Stimulated activated CD8-positive, alpha-beta memory T cell treated with anti-CD3 and anti-CD28 coated beads, Interleukin-7, amount 100 ng/mL, for 24 hours (primary cell): ENCODE measurements around the gene CRTAC1.
A peak's percentile ranks its signal among the peaks of the same experiment; 100 is the strongest.

Experiments used
- DNase-seq: peaks from one replicate; pipeline ENCODE4 v3.0.0-alpha.2; 2020; ENCODE audit warnings: low read depth

The CRTAC1 gene

DNA sequence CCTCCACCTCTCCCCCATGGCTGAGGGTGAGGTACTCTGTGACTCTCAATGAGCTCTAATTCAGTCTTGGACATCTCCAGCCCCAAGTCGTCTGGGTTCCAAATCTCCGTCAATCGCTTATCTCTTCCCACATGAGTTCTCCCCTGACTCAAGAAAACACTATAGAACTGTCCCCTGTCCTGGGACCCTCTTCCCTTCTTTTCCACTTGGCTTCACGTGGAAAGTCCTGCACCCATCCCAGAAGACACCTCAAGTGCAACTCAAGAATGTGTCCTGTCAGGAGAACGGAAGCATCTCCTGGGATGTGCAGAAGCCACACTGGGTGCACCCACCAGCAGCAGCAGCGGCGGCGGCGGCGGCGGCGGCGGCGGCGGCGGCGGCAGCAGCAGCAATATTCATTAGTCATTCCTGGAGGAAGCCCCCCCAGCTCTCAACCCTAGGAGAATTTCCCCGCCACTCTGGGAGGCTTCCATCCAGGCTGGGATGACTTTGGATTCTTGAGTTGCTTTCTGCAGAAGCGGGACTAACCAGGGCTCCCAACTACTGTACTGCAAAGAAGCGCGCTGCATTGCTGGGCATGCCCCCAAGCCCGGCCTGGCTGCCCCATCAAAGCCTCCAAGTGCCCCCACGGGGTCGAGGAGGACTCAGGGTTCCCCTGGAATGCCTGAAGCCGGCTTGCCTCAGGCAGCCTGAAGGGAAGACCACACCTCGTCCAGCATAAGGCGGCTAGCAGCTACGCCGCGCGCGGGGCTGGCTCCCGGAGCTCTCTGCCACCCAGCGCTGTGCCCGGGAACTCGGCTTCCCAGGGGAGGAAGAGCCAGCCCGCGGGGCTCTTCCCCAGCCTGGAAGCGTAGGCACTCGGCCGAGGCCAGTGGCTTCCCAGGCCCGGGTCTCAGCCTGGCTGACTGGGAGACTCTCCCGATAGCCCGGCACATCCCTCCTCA lies 1.0 kb downstream of the CRTAC1 start:
- DNase-seq: no peak

- peak; percentile 26 for DNase-seq
Observed at GRCh38 chr10:98028168-98028770, 2.2 kb downstream of the CRTAC1 start.

GRCh38 chr10:98023024-98023423 lies 7.4 kb downstream of the CRTAC1 start:
- no peak for DNase-seq

DNA sequence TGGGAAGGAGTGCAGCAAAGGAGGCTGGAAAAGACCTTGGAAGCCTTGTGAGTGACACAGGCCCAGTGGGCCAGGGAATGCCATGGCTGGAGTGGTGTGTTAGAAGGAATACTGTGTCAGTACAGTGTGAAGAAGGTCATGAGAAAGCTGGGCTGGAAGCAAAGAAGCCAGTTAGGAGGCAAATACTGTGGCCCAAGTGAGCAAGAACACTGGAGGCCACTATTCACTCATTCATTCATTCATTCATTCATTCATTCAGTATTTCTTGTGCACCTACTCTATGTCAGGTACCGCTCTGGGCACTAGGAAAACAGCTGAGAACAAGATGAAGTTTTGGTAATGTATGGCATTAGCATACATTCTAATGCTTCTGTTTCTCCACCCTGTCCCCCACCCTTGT lies 9.6 kb downstream of the CRTAC1 start:
- DNase-seq: no peak

- no peak for DNase-seq
Observed at GRCh38 chr10:98020254-98020653, 10.2 kb downstream of the CRTAC1 start.

DNA sequence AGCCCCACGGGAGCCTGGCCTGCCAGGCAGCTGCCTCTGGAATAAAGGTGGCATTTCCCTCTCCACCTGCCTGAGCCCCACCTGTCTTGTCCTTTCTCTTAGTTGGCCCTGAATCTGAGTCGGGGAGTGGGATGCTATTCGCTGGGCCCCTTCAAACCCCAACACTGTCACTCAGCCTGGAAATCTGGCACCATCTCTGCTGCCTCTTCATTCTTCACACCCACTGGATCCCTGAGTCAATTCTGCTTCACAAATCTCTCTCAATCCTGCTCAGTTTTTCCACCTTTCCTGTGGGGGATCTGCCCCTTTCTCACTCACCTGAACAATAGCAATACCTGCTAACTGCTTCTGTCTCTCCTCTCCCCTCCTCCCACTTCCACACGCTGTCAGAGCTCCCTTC lies 10.6 kb downstream of the CRTAC1 start:
- no peak for DNase-seq

GRCh38 chr10:98016772-98017475 lies 13.5 kb downstream of the CRTAC1 start:
- no peak for DNase-seq

GRCh38 chr10:98013776-98014175 lies 16.6 kb downstream of the CRTAC1 start:
- DNase-seq: no peak

GRCh38 chr10:98013122-98013521 lies 17.3 kb downstream of the CRTAC1 start:
- no peak for DNase-seq

- DNase-seq: no peak
Observed at GRCh38 chr10:98012644-98013043, 17.8 kb downstream of the CRTAC1 start.

DNA sequence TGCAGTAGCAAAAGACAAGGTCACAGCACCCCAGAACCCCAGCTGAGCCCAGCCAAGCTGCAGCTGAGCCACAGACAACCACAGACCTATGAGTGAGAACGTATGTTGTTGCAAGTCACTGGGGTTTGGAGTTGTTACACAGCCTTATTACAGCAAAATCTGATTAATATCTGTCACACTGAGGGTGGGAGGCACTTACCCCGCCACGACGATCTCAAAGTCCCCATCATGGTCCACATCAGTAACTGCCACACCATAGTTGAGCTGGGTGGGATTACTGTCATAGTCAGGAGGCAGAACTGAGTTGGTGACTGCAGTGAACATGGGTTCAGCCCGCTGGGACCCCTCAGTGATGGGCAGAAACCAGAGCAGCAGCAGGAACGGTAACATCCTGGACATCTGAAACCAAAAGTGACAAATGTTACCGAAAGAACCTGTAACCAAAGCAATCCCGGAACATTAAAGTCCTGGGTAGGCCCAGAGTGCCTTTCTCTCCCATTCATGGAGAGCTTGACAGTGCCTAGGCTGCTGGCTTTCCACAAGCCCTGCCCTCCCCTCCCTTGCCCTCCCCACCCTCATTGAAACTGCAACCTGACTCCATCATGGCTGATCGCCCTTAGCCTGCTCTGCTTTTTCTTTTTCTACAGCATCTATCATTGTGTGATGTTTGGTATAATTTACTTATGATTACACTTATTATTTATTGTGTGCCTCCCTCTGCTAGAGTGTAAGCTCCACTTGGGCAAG lies 19.3 kb downstream of the CRTAC1 start:
- no peak for DNase-seq

DNA sequence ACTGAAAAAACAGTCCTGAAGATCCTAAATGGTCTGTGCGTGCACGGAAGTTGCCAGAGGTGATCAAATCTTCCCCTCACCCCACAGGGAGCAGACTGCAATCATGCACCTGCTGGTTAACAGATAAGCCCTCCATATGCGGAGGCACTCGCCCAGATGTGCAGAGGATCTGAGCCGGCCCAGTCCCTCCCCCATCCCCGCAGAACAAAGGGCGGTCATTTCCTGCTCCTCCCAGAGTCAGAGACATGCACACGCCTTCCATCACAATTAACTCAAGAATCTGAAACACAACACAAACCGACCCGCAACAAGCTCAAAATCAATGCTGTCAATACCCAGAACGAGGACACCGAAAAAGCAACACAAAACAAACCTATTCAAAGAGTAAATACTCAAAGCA lies 24.2 kb downstream of the CRTAC1 start:
- DNase-seq: no peak

- DNase-seq: no peak
Observed at GRCh38 chr10:98001736-98002135, 28.7 kb downstream of the CRTAC1 start.

- no peak for DNase-seq
Observed at GRCh38 chr10:98000346-98000745, 30.1 kb downstream of the CRTAC1 start.

DNA sequence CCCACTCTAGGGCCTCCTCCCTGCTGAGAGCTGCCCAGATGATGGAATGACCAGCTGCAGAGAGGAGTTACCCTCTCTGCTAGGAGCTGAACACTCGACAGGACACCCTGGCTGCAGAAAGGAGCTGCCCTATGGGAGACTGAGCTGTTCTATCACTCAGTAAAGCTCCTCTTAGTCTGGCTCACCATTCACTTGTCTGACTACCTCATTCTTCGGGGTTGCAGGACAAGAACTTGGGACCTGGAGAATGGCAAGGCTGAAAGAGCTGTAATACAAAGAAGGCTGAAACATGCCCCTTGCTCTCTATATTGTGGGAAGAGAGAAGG lies 30.5 kb downstream of the CRTAC1 start:
- DNase-seq: no peak

DNA sequence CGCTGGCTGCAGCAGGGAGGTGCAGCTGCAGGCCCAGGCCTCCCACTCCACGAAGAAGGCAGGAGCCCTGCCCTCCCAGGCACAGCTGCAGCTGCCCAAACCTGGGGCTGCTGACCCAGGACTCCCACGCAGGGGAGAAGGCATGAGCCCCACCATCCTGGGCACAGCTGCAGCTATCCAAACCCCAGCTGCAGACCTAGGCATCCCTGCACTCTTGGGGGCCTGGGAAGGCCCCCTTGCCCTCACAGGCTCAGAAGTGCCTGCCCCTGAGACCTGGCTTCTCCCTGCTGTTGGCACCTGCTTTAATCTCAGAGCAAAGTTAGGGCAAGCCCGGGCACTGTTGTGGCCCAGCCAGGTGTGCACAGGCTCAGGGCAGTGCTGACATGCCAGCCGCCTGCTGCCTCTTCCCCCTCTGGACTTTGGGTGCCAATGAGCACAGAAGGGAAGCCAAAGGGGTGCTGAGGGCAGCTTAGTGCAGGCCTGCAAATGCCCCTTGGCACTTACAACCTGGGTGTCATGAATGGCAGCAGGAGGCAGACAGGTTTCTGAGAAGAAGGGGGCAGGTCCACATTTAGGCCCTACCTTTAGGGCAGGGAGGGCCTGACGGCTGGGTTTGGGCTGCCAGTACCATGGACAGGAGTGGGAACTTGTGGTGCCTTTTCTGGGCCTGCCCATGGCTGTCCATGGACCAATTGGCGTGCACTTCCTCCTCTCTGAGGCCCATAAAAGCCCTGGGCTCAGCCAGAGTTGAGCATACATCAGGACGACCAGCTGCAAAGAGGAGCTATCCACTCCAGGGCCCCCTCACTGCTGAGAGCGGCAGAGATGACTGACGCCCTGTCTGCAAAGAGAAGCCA lies 31.1 kb downstream of the CRTAC1 start:
- no peak for DNase-seq

GRCh38 chr10:97991871-97992270 lies 38.5 kb downstream of the CRTAC1 start:
- DNase-seq: no peak

GRCh38 chr10:97981816-97982215 lies 48.6 kb downstream of the CRTAC1 start:
- no peak for DNase-seq

GRCh38 chr10:97977673-97978072 lies 52.7 kb downstream of the CRTAC1 start:
- no peak for DNase-seq

GRCh38 chr10:97975598-97975997 lies 54.8 kb downstream of the CRTAC1 start:
- DNase-seq: no peak
